ENCODE data around the gene HAL.

DNA sequence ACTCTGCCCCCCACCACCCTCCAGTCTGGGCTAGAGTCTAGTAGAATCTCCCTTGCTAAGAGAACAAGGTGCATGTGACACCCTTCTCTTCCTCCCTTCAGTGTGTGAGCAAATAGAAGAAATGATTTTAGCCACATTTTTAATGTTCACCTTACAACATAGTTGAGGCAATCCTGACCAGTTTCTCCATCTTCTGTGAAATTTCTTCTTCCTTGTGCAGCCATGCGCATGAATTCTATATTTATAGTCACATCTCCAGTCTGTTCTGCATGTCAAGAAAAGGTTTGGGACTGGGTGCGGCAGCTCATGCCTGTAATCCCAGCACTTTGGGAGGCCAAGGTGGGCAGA lies 48.8 kb upstream of the HAL start:
- TF ChIP-seq CTCF (IDR thresholded peaks at IDR 0.05; ENCODE audit: low read length): no peak
- no peak for TF ChIP-seq EZH2 (optimal IDR thresholded peaks at IDR 0.05; ENCODE audit: low read depth, low read length)
- no peak for TF ChIP-seq EZH2phosphoT487 (IDR thresholded peaks at IDR 0.05; ENCODE audit: low read length)
